Measurements from ENCODE around the gene CELA2A. TPM values are rescaled to one million over a fixed set of nuclear protein-coding genes. Genes with fewer than 3 reads are reported as not detected.
A peak's percentile ranks its signal among the peaks of the same experiment; 100 is the strongest.

Gene CELA2A
- total and polyA plus RNA-seq, 9 of the 15 experiments (the other 6 are each of a cell fraction or from before 2014, with no cell fraction given) = 0.62 TPM; not detected in 8

DNA sequence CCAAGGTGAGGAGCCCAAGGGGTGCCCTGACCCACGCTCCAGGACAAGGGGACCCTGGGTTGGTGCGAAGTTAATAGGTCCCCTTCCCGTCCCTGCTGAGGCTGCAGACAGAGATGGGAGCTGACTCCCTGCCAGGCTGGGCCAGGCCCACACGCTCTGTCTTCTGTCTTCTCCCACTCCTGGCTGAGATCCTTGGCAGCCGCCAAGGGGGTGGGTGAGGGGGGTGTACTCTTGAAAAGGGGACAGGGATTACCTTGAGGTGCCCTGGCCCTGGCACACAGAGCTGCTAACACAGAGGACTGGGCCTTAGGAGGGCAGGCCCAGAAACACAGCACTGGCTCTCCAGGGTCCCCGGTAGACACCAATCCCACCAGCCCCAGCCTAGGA, 29.3 kb upstream of the CELA2A start:
- no peak for ATAC-seq
- POLR2A ChIA-PET = interaction anchor here (0.6 to 1.2 kb wide), 6 partner anchors 10 to 274 kb away, joined by 3 to 6 read pairs (median 3); partner anchors contain the start of gene TMEM51
- no peak for TF ChIP-seq ETS2 (tag; IDR thresholded peaks at IDR 0.05; ENCODE audit: borderline replicate concordance, poor library complexity, severe bottlenecking)
- TF ChIP-seq MBD1 (CRISPR knock-in tag; IDR thresholded peaks at IDR 0.05) = peak; percentile 15; the same call in 1 of the 2 replicates
- Histone ChIP-seq H3K9me1 (ENCODE audit: control insufficient read depth, insufficient read depth, low read length) (peaks cover 5% of the 10 kb centered on the region), H3K9me3 (replicated peaks; ENCODE audit: control insufficient read depth, insufficient read depth, low read depth, low read length) (no peaks in the 10 kb centered on the region), H3K4me3 (no peak overlapping the region), H3K9ac (ENCODE audit: insufficient read depth in 1 of 2, low read depth in 2 of 2, low read length in 2 of 2) (peak overlapping the region in 1 of 2 experiments; percentile 77; a peak in 1 of 4 replicates), H3K36me3 (ENCODE audit: control insufficient read depth, insufficient read depth, low read length) (peaks cover 41% of the 10 kb centered on the region; the same call in 2 of the 3 replicates), H3K27ac (ENCODE audit: extremely low read depth, low read depth, low read length) (no peak overlapping the region), H4K20me1 (replicated peaks; ENCODE audit: control insufficient read depth, insufficient read depth, low read length) (peaks cover 10% of the 10 kb centered on the region; the same call in 1 of the 2 replicates), H2AFZ (ENCODE audit: low read depth, low read length) (no peak overlapping the region), H3K79me2 (ENCODE audit: control insufficient read depth, insufficient read depth, low read length) (peaks cover 10% of the 10 kb centered on the region; the same call in 1 of the 3 replicates), H3K4me2 (ENCODE audit: insufficient read depth, low read length) (no peak overlapping the region), H3K4me1 (replicated peaks in 1 of 2; ENCODE audit: control insufficient read depth in 2 of 2, insufficient read depth in 2 of 2, low read length in 2 of 2) (peaks cover 23 to 63% of the 10 kb centered on the region in 2 experiments; a peak in 4 of 5 replicates), H3K27me3 (ENCODE audit: control insufficient read depth in 2 of 2, insufficient read depth in 2 of 2, low read length in 2 of 2) (no peaks in the 10 kb centered on the region)
- no peak for FAIRE-seq
- in situ Hi-C loops (cut with MboI) (loop anchor here (5.0 to 10.0 kb wide), 2 partner anchors 100 to 302 kb away; no protein-coding TSS in a partner anchor), intact Hi-C loops (cut with micrococcal nuclease) (no loop called here)
- CTCF ChIA-PET (ENCODE audit: low intra/inter-chr PET ratio) = no interaction called here
- BruUV-seq (replicated peaks) = no TSS peak
- 82% methylated on average over 6 of the region's 6 CpGs for WGBS (ENCODE audit: insufficient coverage, low coverage, missing lambda C conversion rate)
- DNase-seq (ENCODE audit: extremely low read depth in 1 of 4, low spot score in 3 of 4) = no peak

Data from K562 (cell line).